H1 (cell line): Measurements from ENCODE around the gene SH2D7. TPM values are rescaled to one million over a fixed set of nuclear protein-coding genes. Genes with fewer than 3 reads are reported as not detected.

ENCODE experiments used
- ASH2L ChIP-seq: fragments of 200-600, 300-600 bp; sonication (generic); IDR thresholded peaks from one replicate; pipeline ENCODE4 v1.7.1; 2017; ENCODE audit warnings: low read length
- BACH1 ChIP-seq: IDR thresholded peaks from 2 replicates; pipeline ENCODE4 v1.6.1; 2012; ENCODE audit warnings: low read length, improper control_type of control experiment
- CREB1 ChIP-seq: IDR thresholded peaks from 2 replicates; pipeline ENCODE4 v1.6.1; 2012; ENCODE audit warnings: inconsistent platforms
- GTF2F1 ChIP-seq: IDR thresholded peaks from 2 replicates; pipeline ENCODE4 v1.6.1; 2012; ENCODE audit warnings: low read depth, low read length, improper control_type of control experiment, borderline replicate concordance
- HDAC2 ChIP-seq, 2 experiments: fragments of 300-600 bp in 1 of 2; sonication (generic) in 1 of 2; IDR thresholded peaks; 2 replicates each; pipeline ENCODE4 v1.6.1; 2011 to 2012; ENCODE audit warnings: low read depth in 2 of 2, low read length in 2 of 2, mild to moderate bottlenecking in 2 of 2, moderate library complexity in 2 of 2, borderline replicate concordance in 1 of 2, inconsistent platforms in 1 of 2
- JUN ChIP-seq: IDR thresholded peaks from 2 replicates; pipeline ENCODE4 v1.6.1; 2011; ENCODE audit warnings: low read depth, mild to moderate bottlenecking, improper control_type of control experiment, low read length
- KDM5A ChIP-seq: fragments of 200-600 bp; IDR thresholded peaks from 2 replicates; pipeline ENCODE4 v1.7.1; 2012; ENCODE audit warnings: mild to moderate bottlenecking, low read length, inconsistent platforms, mixed read lengths
- NRF1 ChIP-seq: IDR thresholded peaks from 2 replicates; pipeline ENCODE4 v1.6.1; 2011; ENCODE audit warnings: mild to moderate bottlenecking, low read depth, low read length, improper control_type of control experiment
- RAD21 ChIP-seq, 2 experiments: IDR thresholded peaks in 1 of 2; conservative IDR thresholded peaks in 1 of 2; 2 replicates each; pipeline ENCODE4 v1.6.1; 2011; ENCODE audit warnings: low read depth in 2 of 2, low read length in 2 of 2, improper control_type of control experiment in 1 of 2, inconsistent platforms in 1 of 2, mild to moderate bottlenecking in 1 of 2, moderate library complexity in 1 of 2
- RBBP5 ChIP-seq: IDR thresholded peaks from 2 replicates; pipeline ENCODE4 v1.7.1; 2012; ENCODE audit warnings: low read depth, mild to moderate bottlenecking, inconsistent platforms, low read length, moderate library complexity, borderline replicate concordance
- RFX5 ChIP-seq: IDR thresholded peaks from 2 replicates; pipeline ENCODE4 v1.6.1; 2011; ENCODE audit warnings: low read depth, low read length, improper control_type of control experiment, borderline replicate concordance
- SIN3A ChIP-seq, 2 experiments: IDR thresholded peaks in 1 of 2; conservative IDR thresholded peaks in 1 of 2; 2 replicates each; pipeline ENCODE4 v1.6.1; 2011 to 2012; ENCODE audit warnings: low read length in 2 of 2, improper control_type of control experiment in 1 of 2, low read depth in 1 of 2, mild to moderate bottlenecking in 1 of 2
- SP1 ChIP-seq: IDR thresholded peaks from 2 replicates; pipeline ENCODE4 v1.6.1; 2011; ENCODE audit warnings: low read depth, low read length
- SP4 ChIP-seq: IDR thresholded peaks from 2 replicates; pipeline ENCODE4 v1.6.1; 2012; ENCODE audit warnings: low read length, inconsistent platforms
- TAF1 ChIP-seq: IDR thresholded peaks from 2 replicates; pipeline ENCODE4 v1.6.1; 2011; ENCODE audit warnings: mild to moderate bottlenecking, low read depth, low read length
- TBP ChIP-seq: IDR thresholded peaks from 2 replicates; pipeline ENCODE4 v1.6.1; 2011; ENCODE audit warnings: low read depth, low read length, improper control_type of control experiment
- TCF12 ChIP-seq: IDR thresholded peaks from 2 replicates; pipeline ENCODE4 v1.6.1; 2011; ENCODE audit warnings: low read depth, mild to moderate bottlenecking, low read length
- TEAD4 ChIP-seq: IDR thresholded peaks from 2 replicates; pipeline ENCODE4 v1.6.1; 2012; ENCODE audit warnings: low read depth, low read length, inconsistent platforms, mixed read lengths
- YY1 ChIP-seq: IDR thresholded peaks from 2 replicates; pipeline ENCODE4 v1.6.1; 2011; ENCODE audit warnings: low read depth, mild to moderate bottlenecking, low read length
- polyA plus RNA-seq, 7 experiments: library from polyadenylated mRNA; depleted of rRNA in 3 of 7; stranded (reverse) in 5 of 7; unstranded in 2 of 7; fragments of >200 nt in 5 of 7; fragments of 200-250 nt in 2 of 7; gene quantifications; 1 replicate in 5 of 7; 2 replicates in 1 of 7; 4 replicates in 1 of 7; pipeline versions ENCODE4 v1.2.1 to v1.2.3, GENCODE V29; 2011 to 2013; ENCODE audit warnings: missing spikeins in 2 of 7, mixed read lengths in 2 of 7
- total RNA-seq: library from RNA; stranded (reverse); fragmentation: NEBNext Ultra II Directional; extraction: Animal tissue kit (Norgen Biotek cat#: 25700); gene quantifications from 2 replicates; pipeline ENCODE4 v1.2.1, GENCODE V29; 2021
- TF ChIP-seq, protein P1 (sequence below): IDR thresholded peaks from 2 replicates; pipeline ENCODE4 v1.6.1; 2012; ENCODE audit warnings: inconsistent platforms
- TF ChIP-seq, protein P2 (sequence below): IDR thresholded peaks from 2 replicates; pipeline ENCODE4 v1.6.1; 2011; ENCODE audit warnings: low read length, improper control_type of control experiment

Gene SH2D7
- total and polyA plus RNA-seq, 2 of the 8 experiments (the other 6 are each of a cell fraction or from before 2014, with no cell fraction given): not detected

DNA sequence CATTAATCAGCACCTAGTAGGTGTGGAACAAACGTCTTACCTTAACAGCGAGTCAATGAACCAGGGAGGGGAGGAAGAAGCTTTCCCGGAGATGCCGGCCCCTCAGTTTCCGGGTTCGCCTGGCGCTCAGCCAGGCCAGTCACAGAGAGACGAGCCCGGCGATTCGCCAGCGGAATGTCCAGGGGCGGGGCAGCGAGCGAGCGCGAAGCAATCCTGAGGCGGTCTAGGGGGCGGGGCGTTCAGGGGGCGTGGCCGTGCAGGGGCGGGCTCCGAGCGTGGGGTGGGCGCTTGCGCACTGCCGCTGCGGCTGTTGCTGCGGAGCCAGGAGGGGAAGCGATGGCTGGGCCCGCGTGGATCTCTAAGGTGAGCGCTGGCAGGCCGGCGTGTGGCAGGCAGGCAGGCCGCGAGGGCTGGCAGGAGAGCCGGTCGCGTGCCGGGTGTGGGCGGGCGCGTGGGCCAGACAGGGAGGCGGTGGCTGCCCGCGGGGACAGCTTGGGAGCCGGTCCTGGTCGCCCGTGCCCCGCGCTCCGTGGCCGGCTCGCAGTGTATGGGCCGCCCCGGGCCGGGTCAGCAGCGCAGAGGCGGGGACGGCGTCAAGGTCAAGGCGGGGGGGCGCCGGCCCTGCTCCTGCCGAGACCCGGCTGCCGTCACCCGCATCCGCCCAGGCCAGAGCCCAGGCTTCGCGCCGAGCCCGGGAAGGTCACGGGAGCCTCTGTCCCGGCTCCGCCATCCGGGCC, 56.9 kb downstream of the SH2D7 start, which contains the start of gene IDH3A (continued):
- TF ChIP-seq TAF1: peak; percentile 85; the same call in 1 of the 2 replicates
- TF ChIP-seq RBBP5: no peak
- TF ChIP-seq GTF2F1: no peak
- no peak for TF ChIP-seq KDM5A
- TF ChIP-seq JUN: no peak
- no peak for TF ChIP-seq BACH1
- peak; percentile 48 for TF ChIP-seq CREB1
- peak; percentile 75 for TF ChIP-seq TBP
- TF ChIP-seq, protein P1, sequence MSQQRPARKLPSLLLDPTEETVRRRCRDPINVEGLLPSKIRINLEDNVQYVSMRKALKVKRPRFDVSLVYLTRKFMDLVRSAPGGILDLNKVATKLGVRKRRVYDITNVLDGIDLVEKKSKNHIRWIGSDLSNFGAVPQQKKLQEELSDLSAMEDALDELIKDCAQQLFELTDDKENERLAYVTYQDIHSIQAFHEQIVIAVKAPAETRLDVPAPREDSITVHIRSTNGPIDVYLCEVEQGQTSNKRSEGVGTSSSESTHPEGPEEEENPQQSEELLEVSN: no peak
- TF ChIP-seq HDAC2 (IDR thresholded peaks at IDR 0.05; ENCODE audit: borderline replicate concordance in 1 of 2, low read depth in 2 of 2, low read length in 2 of 2): no peak
- no peak for TF ChIP-seq SP4
- no peak for TF ChIP-seq RAD21 (IDR thresholded peaks at IDR 0.05 in 1 of 2, conservative IDR thresholded peaks at IDR 0.05 in 1 of 2; ENCODE audit: low read depth in 2 of 2, low read length in 2 of 2)
- peak; percentile 18 for TF ChIP-seq ASH2L
- peak; percentile 5; the same call in 1 of the 2 replicates for TF ChIP-seq NRF1
- TF ChIP-seq, protein P2, sequence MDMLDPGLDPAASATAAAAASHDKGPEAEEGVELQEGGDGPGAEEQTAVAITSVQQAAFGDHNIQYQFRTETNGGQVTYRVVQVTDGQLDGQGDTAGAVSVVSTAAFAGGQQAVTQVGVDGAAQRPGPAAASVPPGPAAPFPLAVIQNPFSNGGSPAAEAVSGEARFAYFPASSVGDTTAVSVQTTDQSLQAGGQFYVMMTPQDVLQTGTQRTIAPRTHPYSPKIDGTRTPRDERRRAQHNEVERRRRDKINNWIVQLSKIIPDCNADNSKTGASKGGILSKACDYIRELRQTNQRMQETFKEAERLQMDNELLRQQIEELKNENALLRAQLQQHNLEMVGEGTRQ: no peak
- 0 out of 2 replicates have a peak, but pooled peaks have one; percentile 53 for TF ChIP-seq SP1
- 0 out of 2 replicates have a peak, but pooled peaks have one; percentile 11 for TF ChIP-seq TEAD4
- TF ChIP-seq SIN3A (conservative IDR thresholded peaks at IDR 0.05 in 1 of 2, IDR thresholded peaks at IDR 0.05 in 1 of 2; ENCODE audit: low read depth in 1 of 2, low read length in 2 of 2): peak in 1 of 2 experiments; percentile 88; a peak in 2 of 4 replicates
- TF ChIP-seq RFX5: no peak
- TF ChIP-seq YY1: no peak
- no peak for TF ChIP-seq TCF12
